Endothelial cell of hepatic sinusoid (primary cell): ENCODE measurements around the gene WFDC8.

ENCODE experiments used
- in situ Hi-C: cut with HindIII; loops from 2 replicates; pipeline ENCODE4 v1.10.0; 2017; ENCODE audit warnings: low sequenced_read_pairs

The WFDC8 gene

DNA sequence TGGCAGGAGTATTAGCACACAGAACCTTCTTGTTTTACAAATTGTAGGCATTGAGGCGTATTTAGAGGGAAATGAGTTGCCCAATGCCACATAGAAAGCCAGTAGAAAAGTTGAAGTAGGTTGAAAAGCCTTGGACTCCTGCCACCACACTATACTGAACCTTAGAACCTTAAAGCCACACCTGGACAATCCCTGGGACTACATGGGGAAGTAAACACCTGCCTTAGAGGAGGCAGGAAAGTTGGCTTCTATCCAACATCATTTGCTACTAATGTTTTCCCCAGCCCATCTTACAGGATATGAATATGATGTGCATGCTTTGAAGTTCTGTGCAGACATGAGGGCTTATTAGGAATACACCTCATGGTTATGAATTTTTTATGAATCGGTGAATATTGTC, 26.6 kb downstream of the WFDC8 start:
- in situ Hi-C loops, result no loop called here

DNA sequence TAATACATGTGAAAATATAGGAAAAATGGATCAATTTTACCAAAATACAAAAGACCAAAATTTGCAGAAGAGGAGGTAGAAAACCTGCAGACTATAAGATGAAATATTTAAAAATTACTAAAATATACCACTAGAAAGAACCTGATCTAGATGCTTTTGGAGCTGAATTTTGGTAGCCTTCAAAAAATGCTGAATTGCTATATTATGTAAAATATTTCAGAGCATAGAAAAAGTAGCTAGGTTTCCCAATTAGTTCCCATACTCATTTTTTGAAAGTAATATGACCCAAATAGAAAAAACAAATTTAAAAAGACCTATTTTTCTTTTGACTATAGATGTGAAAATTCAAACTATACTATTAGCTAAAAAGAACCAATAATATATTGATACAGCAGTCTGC, 28.3 kb downstream of the WFDC8 start:
- in situ Hi-C loops, result no loop called here

DNA sequence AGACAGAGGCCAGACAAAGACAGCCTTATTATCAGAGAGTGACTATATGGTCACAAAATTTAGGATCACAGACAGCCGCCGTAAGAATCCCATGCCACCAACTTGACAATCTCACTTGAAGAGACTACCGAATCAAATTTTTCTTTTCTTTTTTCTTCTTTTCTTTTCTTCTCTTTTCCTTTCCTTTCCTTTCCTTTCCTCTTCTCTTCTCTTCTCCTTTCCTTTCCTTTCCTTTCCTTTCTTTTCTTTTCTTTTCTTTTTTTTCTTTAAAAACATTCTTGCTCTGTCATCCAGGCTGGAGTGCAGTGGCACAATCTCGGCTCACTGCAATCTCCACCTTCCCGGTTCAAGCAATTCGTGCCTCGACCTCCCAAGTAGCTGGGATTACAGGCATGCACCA, 30.7 kb downstream of the WFDC8 start:
- in situ Hi-C loops, result no loop called here

DNA sequence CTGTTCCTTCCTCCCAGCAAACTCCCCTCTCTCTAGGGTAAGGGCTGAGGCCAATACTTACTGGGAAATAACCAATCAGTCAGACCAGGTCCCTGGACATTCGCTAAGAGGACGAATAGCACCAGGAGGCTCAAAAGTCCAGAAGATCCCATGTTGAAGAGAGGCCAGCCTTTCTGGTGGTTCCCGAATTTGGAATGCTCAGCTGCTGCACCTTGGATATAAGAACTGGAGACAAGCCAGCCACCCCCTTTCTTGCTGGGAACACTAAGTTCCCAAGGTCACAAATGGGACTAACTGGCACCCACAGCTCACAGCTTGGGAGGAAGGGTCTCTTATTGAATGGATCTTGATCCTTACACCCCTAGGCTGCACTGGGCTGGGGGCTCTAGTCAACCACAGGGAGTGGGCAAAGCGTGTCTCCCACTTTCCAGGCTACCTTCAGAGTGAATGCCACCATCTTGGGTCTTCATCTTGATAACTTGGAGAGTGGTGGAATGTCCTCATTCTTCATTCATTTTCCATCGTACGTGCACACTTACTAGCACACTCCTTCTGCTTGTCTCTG, 31.8 kb downstream of the WFDC8 start, which contains the start of gene EPPIN:
EPPIN (minus strand) TSS at position 196 of the 565 bp plus-strand sequence; CDS start at position 152, 44 bp downstream.
- in situ Hi-C loops, result no loop called here

DNA sequence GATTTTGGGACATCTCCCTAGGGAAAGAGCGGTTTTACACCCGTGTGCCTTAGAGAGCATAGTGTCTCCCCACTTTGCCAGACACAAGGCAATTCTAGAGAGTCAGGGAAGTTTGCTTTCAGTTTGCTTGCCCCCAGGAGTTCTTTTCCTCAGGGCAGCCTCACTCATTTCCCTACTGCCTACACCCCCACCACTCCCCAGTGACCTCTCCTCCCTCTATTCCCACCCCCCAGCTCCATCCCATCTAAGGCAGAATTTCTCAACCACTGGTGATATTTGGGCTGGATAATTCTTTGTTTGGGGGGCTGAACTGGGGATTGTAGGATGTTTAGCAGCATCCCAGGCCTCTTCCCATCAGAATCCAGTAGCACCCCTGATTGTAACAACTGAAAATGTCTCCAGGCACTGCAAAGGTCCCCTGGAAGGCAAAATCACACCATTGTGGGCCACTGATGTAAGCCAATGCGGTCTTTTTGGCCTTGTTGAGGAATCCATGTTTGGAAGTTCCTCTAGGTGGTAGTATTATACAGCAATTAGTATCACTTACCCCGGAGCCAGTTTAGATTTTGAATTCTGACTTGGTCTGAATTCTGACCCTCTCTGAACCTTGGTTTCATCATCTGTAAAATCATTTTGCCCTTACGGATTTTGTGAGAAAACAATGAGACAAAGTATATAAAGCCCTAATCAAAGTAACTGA, 33.2 kb downstream of the WFDC8 start:
- in situ Hi-C loops, result no loop called here

DNA sequence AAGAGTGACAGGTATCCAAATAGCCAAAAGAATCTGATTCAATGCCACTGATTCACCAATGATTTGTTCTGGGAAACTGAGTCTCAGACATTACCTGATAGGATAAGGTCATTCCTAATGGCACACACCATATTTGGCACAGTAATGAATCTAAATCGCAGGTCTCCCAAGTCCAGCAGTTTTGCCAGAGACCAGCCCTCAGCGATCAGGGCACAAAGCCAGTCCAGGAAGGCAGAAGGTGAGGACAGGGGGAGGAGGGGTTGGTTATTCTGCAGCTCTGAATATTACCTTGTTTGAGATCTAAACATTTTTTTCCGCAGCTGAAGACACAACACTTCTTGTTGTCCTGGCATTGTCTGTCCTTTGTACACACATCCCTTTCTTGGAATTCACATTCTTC, 33.7 kb downstream of the WFDC8 start:
- in situ Hi-C loops, result no loop called here

DNA sequence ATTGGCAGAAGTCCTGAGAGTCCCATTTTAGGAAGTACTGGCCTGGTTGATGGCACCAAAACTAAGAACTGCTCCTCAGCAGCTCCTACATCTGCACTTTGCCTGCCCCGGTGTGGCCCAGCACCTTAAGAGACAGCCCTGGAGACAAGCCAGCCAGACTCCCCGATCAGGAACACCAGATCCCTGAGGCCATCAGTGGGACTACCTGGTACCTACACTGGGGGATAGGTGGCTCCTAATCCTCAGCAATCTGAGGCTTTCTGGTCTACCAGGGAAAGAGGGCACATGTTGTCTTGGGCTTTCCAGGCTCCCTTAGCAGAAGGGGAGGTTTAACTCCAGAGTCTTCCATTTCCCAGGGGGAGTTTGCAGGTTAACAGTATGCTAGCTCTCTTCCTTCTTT, 39.7 kb downstream of the WFDC8 start, which contains the start of gene WFDC6:
WFDC6 (minus strand) TSS at position 101 of the 400 bp plus-strand sequence; CDS start at position 26, 75 bp downstream.
- in situ Hi-C loops, result no loop called here

DNA sequence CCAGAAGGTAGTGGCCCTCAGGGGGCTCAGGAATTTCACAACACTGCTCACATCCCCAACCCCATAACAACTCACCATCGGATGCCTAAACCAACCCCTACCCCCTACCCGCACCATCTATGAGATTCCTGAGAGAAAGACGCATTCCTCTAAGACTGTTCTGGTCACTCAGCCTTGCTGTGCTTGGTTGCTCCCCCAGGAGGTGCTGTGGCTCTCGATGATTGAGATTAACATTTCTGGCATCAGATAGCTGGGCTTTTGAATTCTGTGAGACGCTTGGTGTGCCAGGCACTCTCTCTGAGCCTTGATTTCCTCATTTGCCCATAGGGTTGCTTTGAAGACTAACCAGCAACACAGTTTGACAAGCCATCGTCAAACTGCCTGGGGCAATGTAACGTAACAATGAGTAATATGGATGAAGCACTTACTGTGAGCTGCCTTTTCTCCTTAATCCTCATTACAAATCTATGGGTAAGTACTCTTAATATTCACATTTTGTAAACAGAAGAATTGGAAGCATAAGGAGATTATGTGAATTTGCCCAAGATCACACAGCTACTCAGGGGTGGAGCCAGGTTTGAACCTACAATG, 40.8 kb downstream of the WFDC8 start:
- in situ Hi-C loops, result no loop called here

DNA sequence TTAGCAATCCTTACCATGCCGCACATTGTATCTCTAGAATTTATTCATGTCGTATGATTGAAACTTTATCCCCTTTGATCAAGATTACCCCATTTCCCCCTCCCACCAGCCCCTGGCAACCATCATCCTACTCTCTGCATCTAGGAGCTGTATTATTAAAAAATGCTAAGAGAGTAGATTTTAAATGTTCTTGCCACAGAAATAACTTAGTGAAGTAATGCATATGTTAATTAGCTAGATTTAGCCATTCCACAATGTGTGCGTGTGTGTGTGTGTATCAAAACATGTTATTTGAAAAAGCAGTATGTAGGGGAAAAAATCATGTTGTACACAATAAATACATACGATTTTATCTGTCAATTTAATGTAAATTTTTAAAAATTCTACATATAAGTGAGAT, 51.8 kb downstream of the WFDC8 start:
- in situ Hi-C loops, result no loop called here

DNA sequence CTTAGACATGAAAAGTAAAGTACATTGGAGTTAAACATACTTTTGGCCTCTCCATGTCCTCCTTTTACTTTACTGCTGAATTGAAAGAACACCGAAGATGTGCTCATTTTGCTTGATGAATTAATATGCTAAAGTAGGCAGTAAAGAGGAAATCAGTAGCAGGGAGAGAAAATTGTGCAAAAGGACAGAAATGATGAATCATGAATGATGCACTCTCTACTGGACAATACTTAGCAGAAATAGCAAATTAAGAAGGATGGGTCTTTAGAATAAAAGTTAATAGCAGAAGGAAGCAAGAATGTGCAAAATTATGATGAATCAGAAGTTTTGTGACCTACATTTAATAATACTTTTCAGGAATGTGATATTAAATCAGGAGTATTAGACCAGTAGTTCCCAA, 55.3 kb downstream of the WFDC8 start:
- in situ Hi-C loops, result no loop called here

DNA sequence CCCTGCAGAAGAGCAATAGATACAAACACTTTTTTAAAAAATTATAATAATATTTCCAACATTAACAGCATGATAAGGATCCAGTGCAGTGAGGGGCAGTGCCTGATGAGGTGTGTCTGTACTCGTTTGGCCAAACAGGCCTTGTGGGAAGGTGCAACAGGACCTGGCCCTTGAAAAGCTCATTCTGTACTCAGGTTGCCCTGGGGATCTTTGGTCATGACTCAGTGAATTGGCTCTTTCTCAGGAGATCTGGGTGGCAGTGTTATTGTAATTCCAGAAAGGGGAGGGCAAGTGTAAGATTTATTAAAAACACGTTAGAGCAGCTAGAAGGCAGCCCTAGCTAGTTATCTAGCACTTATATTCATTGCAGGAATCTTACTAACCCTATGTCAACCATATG, 60.8 kb downstream of the WFDC8 start:
- in situ Hi-C loops, result no loop called here

DNA sequence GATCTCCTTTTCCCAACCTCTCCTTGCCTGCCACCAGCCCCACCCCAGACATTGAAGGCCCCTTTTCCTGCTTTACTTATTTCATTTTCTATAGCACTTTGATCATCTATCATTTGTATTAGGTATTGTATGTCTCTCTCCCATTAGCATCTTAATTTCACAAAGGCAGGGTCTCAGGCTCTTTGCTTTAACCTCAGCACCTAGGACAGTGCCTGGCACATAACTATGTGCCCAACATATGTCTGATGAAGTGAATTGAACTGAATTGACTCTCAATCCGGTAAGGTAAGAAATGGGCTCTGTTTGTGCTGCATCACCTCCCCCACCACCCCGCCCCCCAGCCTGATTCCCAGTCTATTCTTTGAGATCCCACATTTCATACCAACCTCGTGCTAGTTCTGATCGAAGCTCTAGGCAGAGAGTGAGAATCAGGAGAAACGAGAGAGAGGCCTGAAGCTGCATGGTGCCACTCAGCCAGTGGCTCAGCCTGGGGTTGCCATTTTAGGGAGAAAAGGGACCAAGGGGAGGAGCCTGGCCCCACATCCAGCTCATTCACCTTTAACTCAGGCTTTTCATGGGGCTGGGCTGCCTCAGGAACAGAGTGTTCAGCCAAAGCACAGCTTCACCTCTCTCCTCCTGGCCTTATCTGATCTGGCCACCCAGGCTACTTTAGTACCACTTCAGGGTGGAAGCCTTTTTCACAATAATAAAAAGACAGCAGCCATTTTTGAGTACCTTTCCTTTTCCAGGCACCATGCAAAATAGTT, 63.8 kb downstream of the WFDC8 start, which contains the start of gene SPINT3:
SPINT3 (minus strand) TSS at position 476 of the 767 bp plus-strand sequence; CDS start at position 462, 14 bp downstream.
- in situ Hi-C loops, result no loop called here

DNA sequence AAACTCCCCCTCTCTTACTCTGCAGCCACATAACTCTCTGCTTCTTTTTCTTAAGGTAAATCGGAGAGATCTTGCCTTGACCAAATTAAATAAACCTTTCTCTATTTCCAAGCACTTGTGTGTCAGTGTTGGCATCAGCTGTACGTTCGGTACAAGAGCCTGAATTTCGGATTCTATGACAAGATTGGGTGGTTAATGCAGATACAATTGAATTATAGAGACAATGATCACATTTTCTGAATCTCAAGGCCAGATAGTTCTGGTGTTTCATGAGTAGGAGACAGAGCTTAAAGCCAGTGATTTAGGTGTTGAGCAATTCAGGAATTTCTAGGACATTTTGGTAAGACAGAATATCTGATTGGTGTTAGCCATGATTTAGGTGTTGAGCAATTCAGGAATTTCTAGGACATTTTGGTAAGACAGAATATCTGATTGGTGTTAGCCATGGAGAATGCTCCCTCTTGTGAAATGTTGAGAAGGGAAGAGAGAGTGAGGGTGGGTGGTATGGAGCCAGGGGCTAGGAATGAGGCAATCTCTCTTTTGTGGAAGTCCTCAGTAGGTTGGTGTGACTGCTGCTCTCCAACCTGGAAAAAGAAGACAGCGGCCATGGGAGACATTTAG, 68.7 kb downstream of the WFDC8 start:
- in situ Hi-C loops, result no loop called here

DNA sequence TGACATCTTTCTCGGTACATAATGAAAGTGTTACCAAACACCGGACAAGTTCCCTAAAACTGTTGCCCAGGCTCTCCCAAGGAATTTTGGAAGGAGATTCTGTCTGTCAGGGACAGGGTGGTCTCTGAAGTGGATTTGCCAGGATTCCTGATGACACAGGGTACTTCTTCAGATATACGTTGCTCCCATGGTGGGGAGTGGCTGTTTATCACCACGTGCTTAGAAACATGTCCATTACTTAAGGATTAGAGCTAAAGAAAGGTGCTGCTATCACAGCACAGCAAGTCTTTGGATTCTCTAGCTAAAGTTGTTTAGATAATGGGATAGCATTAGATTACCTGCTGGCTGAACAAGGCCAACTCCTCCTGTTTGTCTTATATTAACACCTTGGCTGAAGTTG, 70.0 kb downstream of the WFDC8 start:
- in situ Hi-C loops, result no loop called here

DNA sequence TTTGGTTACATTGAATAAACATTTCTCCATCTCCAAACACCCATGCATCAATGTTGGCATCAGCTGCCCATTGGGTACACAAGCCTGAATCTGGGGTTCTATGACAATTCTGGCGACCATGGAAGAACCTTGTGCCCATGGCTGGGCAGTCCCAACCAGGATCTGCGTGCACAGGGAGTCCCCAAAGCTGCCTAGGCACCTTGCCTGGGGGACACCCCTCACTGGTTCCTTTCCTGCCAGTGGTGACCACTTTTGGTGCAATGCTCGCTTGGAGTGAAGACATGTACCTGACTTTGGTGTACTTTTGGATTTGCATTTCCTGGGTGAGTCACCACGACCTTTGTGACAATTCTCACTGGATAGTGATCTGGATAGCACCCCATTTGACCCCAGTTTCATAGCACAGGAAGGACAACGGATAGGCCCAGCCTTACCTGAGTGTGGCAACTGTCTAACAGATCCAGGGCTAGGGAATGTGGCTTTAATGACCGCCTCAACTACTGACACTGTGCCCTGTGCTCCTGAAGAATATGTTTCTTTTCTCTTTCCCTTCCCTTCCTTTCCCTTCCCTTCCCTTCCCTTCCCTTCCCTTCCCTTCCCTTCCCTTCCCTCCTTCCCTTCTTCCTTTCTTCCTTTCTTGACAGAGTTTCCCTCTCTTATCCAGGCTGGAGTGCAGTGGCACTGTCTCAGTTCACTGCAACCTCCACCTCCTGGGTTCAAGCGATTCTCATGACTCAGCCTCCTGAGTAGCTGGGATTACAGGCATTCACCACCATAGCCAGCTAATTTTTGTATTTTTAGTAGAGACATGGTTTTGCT, 70.8 kb downstream of the WFDC8 start:
- in situ Hi-C loops, result no loop called here

DNA sequence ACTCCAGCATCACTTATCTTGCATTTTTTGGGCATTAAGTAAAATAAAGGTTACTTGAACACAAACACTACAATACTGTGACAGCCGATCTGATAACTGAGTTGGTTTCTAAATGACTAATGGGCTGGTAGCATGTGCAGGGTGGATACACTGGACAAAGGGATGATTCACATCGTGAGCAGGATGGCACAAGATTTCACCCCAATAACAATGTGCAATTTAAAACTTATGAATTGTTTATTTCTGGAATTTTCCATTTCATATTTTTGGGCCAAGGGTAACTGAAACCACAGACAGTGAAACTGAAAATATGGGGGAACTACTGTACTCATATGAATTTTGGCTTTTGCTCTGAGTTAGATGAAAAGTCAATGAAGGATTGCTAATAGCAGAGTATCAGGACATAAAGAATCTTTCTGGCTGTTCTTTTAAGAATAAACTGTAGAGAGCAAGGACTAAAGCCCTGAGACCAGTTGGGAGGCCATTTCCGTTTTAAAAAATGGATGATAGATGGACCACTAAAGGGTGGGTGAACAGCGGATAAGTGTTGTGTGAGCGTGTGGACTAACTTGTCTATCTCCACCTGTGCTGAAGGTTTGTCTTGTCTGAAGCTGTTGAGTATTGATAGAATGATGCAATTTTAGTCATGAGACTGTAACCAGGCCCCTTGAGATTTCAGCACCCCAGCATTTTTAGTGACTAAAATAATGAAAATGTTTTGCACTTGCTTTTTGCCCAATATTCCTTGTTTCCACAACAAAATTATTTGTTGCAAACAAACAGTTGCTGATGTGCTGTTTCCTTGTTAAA, 71.9 kb downstream of the WFDC8 start:
- in situ Hi-C loops, result no loop called here

DNA sequence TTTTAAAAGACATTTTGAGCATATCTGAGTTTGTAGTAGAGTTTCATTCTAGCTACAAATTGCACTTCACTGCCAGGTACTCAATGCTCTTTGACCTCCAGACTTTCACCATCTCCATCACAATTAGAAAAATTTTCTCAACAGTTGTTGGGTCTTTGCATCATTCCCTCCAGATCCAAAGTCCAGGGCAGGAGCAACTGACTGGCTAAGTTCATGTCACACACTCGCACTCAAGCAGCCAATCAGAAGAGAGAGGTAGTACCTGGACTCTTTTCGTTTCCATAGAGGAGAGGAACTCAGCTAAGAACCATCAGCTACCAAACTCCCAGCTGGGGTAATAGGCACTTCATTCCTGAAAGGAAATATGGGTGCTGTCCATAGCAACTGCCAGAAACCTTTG, 72.7 kb downstream of the WFDC8 start:
- in situ Hi-C loops, result no loop called here

DNA sequence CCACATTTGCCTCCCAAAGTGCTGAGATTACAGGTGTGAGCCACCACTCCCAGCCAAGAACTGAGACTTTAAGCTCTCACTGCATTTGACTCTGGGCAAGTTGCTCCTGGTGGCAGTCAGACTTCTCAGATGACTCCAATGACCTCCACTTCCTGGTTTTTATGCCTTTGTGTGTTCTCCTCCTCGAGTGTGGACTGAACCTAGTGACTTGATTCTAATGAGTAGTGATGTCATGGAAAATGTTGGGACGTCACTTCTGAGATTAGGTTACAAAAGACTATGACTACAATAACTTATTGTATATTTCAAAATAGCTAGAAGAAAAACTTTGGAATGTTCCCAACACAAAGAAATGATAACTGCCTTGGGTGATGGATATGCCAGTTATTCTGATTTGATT, 75.7 kb downstream of the WFDC8 start:
- in situ Hi-C loops, result no loop called here

DNA sequence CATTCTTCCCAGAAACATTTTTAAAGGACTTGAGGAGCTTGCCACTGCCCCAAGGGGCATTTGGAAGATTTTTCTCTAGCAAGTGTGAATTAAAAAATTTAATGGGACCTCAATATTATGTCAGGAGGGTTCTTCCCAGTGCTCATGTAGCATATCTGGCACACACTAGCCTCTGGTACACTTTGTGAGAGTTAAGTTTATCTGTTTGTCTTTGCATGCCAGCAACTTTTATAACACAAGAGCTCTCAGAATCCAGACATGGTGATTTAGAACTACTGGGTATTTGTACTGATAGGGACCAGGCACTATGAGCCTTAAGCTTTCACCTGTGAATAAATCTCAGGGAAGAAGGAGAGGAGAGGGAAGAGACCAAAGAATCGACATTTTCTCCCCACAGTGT, 76.5 kb downstream of the WFDC8 start:
- in situ Hi-C loops, result no loop called here
